Peyer's patch (tissue), 4 donors: Measurements from ENCODE around the gene CTNNA1.

Experiments
- POLR2A ChIP-seq, 2 donors: fragments of 450-650 bp; IDR thresholded peaks; one replicate each; pipeline ENCODE4 v1.5.1; 2017; ENCODE audit warnings: antibody characterized with exemption in 2 of 2, mild to moderate bottlenecking in 2 of 2, moderate library complexity in 2 of 2
- TF ChIP-seq, protein P1 (sequence below), 6 experiments: fragments of 450-650 bp in 4 of 6; fragments of 200-600 bp in 2 of 6; sonication (generic) in 1 of 6; IDR thresholded peaks; one replicate each; pipeline ENCODE4 v1.5.1; 2017 to 2019; ENCODE audit warnings: antibody characterized with exemption in 6 of 6, mild to moderate bottlenecking in 3 of 6, moderate library complexity in 1 of 6

DNA sequence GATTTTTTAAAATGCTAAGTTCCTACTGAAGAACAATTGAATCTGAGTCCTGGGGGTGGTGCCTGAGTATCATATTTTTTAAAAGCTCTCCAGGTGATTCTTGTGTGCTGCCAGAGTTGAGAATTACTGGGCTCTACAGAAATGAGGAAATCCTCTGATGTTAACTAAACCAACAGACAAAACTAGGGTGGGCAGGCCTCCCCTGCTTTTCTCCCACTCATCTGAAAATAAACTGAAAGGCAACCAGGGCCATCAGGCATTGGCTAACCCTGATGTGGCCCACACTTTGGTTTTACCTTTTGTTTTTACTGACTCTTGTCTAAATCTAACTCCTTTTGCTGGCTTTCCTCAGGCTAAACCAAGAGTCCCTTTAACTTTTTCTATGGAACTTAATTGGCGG is 13.3 kb upstream of the CTNNA1 start:
- TF ChIP-seq, protein P1, sequence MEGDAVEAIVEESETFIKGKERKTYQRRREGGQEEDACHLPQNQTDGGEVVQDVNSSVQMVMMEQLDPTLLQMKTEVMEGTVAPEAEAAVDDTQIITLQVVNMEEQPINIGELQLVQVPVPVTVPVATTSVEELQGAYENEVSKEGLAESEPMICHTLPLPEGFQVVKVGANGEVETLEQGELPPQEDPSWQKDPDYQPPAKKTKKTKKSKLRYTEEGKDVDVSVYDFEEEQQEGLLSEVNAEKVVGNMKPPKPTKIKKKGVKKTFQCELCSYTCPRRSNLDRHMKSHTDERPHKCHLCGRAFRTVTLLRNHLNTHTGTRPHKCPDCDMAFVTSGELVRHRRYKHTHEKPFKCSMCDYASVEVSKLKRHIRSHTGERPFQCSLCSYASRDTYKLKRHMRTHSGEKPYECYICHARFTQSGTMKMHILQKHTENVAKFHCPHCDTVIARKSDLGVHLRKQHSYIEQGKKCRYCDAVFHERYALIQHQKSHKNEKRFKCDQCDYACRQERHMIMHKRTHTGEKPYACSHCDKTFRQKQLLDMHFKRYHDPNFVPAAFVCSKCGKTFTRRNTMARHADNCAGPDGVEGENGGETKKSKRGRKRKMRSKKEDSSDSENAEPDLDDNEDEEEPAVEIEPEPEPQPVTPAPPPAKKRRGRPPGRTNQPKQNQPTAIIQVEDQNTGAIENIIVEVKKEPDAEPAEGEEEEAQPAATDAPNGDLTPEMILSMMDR (IDR thresholded peaks at IDR 0.05): no peak
- no peak for TF ChIP-seq POLR2A (IDR thresholded peaks at IDR 0.05)
